HG03175 (cell line): ENCODE data around the gene SPRN.
"Not testable (repeated sequence)": the region's sequence is repeated elsewhere in the genome, so short reads cannot be mapped to it uniquely, and the experiment has no call there.

Experiments
- ATAC-seq: cut with Tn5 transposase; IDR thresholded peaks from one replicate; pipeline ENCODE4 v1.9.1; 2021; ENCODE audit warnings: mild to moderate bottlenecking, moderate library complexity; ENCODE audit not compliant: unreplicated experiment

The SPRN gene, protein sequence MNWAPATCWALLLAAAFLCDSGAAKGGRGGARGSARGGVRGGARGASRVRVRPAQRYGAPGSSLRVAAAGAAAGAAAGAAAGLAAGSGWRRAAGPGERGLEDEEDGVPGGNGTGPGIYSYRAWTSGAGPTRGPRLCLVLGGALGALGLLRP

DNA sequence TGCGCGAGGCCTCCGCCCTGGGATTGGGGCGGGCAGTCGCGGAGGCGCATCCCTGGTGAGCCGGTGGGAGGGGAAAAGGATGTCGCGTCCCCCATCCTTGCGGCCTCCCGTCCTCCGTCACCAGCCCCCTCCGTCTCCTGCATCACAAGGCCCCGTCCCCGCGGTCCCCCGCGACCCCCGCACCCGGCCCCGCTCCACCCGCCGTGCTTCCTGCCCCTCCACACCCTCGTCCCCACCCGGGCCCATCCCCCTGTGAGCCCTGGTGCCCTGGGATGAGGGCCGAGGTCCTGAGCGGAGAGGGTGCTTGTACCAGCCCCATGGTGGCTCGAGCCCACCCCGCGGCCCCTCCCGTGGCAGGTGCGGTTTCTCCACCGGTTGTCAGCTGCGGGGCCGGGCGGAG is at the start of gene SPRN:
TSS of gene SPRN (minus strand) at position 25 of the 400 bp plus-strand sequence. CDS start 944 bp downstream, outside the sequence.
- ATAC-seq = not testable (repeated sequence)

DNA sequence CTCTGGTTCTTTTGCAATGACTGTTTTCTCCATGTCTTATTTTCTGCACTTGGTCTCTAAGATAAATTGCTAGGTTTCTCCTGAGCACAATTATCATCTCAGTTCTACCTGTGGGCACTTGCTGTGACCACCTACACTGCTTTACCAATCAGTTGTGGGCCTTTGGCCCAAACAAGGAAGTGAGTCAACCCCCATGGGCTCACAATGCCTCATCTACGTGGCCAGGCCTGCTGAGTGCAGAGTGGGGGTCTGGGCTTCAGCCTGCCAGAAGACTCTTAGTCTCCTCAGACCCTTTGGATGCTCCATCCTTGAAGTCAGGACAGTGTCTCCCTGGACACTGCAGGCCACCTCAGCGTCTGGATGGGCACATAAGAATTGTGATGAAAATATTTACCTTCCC is 49.6 kb upstream of the SPRN start:
- ATAC-seq = no peak

DNA sequence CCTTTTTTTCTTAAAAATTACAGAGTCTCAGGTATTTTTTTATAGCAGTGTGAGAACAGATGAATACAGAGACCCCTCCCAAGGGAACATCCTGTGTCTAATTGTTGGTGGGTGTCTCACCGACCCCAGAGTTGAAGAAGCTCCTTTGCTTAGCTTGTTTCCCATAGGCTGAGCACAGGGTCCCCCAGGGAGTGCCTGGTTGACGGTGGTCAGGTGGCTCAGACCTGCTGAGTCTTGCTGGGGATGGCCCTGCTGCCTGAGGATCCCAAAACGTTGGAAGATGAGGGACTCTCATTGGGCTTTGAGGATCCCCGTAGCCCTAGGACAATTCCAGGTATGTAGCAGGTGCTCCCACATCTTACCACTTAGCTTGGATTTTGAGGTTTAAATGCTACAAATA is 48.8 kb upstream of the SPRN start:
- no peak for ATAC-seq

DNA sequence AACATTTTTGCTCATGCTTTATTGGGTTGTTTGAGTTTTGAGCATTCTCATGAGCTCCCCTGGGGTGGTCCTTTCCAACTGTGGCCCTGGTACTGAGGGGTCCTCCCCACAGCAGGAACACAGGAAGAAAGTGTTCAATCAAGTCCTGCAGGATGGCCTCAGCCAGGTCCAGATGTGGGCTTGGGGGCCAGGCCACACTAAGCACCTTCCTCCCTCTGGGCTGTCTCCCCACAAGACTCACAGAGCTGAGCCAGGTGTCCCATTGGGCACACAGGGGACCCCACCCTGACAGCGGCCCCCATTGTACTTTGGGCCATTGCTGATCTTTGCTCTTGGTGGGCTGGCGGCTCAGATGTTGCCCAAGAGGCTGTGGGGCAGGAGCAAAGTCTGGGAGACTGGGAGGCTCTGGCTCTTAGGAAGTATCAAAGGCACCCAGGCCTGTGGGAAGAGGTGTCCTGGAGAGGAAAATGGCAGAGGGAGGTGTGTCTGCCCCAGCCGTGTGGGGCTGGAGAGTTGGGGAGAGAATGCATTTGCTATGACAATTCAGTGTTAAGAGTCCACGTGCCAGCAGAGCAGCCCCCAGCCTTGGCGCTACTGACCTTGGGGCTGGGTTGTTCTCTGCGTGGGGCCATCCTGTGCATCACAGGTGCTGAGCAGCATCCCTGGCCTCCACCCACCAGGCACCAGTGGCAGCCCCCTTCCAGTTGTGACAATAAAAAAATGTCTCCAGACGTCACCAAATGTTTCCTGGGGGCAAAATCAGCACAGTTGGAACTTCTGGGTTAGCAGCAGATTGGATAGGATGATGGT is 47.1 kb upstream of the SPRN start:
- ATAC-seq = no peak

DNA sequence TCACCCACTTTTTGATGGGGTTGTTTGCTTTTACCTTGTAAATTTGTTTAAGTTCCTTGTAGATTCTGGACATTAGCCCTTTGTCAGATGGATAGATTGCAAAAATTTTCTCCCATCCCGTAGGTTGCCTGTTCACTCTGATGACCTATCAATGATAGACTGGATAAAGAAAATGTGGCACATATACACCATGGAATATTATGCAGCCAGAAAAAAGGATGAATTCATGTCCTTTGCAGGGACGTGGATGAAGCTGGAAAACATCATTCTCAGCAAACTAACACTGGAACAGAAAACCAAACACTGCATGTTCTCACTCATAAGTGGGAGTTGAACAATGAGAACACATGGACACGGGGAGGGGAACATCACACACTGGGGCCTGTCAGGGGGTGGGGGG is 44.8 kb upstream of the SPRN start:
- not testable (repeated sequence) for ATAC-seq

DNA sequence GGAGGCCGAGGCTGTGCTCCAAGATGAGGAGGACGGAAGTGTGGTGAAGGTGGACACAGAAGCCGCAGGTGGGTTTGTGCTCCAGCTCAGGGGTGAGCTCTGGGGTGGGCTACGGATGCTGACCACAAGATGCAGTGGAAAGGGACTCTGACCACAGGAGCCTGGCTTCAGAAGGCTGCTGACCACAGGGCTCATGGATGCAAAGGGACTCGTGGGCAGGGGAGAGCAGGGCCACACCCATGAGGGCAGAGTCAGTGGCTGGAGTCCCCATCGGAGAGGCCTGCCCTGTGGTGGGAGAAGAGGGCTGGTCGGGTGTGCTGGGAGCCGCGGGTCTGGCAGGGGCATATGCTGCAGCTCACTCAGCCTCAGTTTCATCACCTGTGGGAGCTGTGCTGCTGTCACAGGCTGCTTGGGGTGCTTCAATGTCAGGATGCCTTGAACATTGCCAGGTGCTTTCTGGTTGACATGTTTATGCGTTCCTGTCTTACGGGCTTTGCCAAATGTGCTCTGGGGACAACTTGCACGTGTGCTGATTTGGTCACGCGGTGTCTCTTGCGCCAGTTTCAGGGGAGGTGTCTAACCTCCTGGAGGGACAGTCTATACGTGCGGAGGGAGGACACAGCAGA is 43.0 kb upstream of the SPRN start:
- ATAC-seq = no peak

DNA sequence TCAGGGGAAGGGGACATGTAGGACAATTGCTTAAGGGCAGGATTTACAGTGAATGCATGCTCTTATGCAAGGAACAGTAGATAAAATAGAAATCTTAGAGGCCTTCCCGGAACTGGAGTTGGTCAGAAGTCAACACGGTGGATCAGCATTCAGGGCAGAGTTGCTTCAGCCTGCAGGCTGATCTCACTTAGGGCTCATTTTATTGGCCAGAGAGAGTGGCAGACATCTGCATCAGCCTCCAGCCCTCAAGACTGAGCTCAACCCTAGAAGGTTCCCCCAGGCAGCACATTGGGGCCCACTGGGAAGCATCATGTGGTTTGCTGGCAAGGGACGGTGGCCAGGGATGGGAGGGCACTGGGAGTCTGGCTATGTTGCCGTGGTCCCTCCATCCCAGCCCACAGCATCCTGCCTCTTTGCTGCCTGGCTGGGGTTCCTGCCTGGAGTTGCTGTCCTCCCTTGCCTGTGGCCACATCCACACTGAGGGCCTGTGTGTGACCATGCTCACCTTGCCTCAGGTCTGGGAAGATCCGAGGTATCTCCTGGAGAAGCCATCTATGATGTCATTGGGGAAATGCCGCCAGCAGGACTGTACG is 42.4 kb upstream of the SPRN start:
- no peak for ATAC-seq

DNA sequence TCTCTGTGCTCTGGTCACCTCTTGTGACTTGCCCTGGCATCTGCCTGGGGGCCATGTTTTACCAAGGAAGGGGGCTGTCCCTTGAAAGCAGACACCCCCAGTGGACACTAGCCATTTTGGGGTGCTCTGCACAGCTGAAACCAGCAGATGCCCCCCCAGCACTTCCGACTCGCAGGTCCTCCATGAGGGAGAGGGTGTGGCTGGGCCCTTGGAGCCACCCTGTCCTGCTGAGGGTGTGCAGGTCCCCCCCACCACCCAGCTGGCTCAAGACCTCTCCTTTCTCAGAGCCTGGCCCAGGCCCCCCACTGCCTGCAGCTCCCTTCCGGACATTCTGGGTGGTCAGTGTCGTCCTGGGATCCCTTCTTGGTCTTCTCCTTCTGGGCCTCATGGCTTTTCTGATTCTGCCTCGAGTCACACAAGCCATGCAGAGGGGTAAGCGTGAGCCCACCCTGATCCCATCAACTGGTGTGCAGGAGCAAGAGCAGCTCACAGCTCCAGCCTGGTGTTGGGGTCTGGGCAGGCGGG is 41.6 kb upstream of the SPRN start:
- no peak for ATAC-seq

DNA sequence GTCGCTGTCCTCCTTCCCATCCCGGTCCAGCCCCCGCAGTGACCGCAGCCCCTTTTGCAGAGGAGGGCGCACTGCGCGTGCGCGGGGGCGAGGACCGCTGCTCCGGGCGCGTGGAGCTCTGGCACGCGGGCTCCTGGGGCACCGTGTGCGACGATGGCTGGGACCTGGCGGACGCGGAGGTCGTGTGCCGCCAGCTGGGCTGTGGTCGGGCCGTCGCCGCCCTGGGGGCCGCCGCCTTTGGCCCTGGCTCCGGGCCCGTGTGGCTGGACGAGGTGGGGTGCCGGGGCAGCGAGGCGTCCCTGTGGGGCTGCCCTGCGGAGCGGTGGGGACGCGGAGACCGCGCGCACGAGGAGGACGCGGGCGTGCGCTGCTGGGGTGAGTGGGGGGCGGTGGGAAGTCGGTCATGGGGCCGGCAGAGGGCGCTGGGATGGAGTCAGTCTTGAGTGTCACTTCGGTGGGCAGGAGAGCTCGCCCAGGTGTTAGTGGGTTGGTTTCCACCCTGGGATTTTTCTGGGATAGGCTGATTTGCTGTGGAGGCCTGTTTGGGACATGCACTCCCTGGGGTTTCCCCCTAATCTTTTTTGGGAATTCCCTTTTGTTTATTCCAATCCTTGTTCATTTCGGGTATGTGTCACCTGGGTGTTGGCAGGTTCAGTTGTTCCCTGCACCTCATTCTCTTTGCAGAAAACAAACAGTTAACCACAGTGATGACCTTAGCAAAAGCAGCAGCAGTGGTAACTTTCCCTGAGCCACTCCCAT is 40.9 kb upstream of the SPRN start:
- ATAC-seq = no peak

DNA sequence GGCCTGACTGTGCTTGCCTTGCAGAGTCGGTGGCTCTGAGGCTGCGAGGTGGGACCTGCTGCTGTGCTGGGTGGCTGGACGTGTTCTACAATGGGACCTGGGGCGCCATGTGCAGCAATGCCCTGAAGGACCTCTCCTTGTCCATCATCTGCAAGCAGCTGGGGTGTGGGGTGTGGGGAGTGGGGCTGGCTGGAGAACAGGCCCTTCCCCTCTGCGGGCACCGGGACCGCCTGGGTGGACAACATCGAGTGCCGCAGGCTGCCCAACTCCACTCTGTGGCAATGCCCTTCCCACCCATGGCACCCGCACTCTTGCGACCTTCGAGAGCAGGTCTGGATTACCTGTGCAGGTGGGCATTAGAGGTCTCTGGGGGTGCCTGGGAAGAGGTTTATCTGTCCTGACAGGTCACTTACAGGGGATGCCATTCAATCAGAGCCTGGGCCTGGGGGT is 40.2 kb upstream of the SPRN start:
- no peak for ATAC-seq

DNA sequence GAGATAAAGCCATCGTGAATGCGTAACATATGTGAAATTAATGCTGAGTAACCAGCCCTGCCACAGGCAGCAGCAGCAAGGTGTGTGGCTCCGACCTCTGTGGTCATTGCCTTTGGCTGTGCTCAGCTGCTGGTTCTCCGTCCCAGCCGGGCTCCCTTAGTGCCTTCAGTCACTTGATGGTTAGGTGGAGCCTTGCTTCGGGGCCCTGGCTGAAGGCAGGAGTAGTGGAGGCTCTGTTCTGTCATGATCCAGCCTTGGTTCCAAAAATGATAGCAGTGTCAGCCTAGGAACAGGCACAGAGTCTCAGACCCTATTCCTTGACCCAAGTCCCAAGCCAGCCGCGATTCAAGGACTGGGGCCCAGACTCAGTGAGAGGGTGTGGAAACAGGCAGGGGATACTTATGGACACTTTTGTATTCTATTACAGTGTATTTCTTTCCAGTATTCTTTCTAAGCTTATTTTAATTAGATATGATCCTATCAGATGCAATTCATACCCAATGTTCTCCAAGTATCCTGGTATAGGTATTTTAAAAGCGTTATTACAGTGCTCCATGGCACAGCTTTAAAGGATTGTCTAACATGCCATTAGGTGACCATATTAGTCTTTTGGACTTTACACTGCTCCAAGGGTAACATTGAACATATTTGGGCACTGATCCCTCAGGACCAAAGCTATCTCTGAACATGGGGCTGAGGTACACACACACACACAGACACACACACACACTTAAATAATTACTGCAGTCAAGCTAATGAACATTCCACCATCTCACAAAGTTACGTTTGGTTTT is 38.3 kb upstream of the SPRN start:
- no peak for ATAC-seq

DNA sequence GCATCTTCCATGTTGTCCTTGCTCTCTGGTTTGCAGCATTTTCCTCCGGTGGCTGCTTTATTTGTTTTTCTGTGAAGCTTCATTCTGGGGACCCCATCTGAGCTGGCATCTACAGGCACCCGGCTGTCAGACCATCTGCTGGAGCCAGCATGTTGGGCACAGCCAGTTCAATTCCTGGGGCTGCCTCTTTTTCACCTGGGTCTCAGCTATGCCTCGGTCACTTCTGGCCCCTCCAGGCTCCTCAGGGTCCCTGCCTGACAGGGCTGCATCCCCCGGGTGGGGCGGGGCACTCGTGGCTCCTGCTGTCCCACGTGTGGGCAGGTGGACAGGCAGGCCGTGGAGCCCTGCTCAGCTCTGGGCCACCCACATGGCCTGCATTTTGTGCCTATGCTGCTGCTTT is 37.4 kb upstream of the SPRN start:
- no peak for ATAC-seq

DNA sequence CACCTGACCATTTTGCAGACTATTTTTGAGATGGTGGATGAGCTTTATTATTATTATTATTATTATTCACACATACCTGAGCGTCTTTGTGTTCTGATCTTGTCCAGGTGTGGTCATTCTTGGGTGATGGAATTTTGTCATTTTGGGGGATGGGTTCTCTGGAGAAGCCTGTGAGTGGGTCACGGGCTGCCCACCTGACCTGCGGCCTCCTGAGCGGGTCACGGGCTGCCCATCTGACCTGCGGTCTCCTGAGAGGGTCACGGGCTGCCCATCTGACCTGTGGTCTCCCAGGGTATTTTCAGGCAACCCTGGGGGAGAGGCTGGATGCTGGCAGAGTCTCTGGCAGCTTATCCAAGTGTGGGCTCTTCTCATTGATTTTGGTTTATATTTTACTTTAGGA is 36.6 kb upstream of the SPRN start:
- ATAC-seq = no peak

DNA sequence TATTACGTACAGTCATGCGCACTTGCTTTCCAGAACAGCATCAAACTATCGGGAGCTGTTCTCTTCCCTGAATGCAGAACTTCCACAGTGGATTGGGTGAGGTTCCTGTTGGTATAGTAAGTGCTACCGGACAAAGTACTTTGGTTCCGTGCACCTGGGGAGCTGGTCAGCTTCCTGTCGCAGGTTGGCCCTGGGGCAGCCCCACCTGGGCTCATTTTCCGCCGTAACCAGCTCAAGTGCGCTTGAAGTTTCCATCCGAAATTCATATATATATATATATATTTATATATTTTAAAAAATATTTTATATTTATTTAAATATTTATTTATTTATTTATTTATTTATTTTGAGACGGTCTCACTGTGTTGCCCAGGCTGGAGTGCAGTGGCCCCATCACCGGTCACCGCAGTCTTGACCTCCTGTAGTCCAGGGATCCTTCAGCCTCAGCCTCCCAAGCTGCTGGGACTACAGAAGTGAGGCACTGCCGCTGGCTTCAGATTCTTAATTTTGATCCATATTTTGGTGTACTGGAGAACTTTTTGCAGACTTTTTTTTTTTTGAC is 35.9 kb upstream of the SPRN start:
- no peak for ATAC-seq

DNA sequence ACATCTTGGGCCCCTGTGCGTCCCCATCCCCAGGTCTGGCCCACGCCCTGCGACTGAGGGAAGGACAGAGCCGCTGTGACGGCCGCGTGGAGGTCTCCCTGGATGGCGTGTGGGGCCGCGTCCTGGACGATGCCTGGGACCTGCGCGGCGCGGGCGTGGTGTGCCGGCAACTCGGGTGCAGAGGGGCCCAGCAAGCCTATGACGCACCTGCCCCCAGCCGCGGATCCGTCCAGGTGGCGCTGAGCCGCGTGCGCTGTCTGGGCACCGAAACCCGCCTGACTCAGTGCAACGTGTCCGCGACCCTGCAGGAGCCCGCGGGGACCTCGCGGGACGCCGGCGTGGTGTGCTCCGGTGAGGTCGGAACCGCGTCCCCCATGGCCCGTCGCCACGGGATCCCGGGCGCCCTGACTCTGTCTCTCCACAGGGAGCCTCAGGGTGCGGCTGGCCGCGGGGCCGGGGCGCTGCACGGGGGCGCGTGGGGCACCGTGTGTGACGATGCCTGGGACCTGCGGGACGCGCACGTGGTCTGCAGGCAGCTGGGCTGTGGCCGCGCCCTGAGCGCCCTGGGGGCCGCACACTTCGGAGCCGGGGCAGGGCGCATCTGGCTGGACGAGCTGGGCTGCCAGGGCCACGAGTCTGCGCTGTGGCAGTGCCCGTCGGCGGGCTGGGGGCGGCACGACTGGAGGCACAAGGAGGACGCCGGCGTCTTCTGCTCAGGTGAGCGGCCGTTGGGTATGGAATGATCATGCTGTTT is 35.2 kb upstream of the SPRN start:
- no peak for ATAC-seq

DNA sequence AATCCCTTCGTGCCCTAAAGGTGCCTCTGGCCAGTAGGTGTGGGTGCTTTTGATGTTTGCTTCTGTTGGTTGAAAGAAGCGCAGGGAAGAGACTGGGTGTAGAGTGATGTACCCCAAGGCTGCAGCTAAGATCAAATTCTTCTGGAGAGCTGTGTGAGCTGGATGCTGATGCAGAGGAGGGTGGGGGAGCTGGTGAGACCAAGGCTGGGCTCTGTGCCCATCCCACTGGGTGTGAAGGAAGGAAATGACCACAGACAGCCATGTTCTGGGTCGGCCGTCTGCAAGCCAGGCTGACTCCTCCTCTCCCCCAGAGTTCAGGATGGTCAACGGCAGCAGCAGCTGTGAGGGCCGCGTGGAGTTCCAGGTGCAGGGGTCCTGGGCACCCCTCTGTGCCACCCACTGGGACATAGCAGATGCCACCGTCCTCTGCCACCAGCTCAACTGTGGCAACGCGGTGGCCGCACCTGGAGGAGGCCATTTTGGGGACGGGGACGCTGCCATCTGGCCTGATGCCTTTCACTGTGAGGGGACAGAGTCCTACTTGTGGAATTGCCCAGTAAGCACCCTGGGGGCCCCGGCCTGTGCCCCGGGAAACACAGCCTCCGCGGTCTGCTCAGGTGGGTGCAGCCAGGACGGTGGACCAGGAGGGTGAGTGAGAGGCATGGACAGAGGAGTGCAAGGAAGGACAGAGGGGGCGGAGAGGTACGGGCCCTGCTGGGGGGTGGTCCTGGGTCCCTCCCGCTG is 34.5 kb upstream of the SPRN start:
- no peak for ATAC-seq

DNA sequence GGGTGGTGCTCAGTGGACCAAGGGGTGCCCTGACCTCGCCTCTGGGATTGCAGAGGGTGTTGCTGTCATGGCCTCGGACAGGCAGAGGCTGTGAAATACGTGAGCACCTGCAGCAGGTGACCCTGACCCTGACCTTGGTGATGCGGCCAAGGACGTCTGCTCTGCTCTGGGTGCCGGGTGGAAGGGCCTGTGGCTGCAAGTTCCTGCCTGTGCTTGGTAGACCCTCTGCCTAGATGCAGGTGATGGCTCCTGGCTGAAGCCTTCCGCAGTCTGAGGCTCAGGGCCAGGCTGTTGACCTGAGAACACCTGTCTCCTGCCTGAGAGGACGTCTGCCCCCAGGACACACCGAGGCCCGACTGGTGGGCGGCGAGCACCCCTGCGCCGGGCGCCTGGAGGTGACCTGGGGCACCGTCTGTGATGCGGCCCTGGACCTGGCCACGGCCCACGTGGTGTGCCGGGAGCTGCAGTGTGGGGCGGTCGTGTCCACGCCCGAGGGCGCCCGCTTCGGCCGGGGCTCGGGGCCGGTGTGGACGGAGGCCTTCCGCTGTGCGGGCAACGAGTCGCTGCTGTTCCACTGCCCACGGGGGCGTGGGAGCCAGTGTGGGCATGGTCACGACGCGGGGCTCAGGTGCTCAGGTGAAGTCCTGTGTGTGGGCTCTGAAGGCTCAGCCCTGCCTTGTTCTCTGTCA is 33.7 kb upstream of the SPRN start:
- ATAC-seq = no peak
